ENCODE measurements around the gene SRGAP3. TPM values are rescaled to one million over a fixed set of nuclear protein-coding genes. Genes with fewer than 3 reads are reported as not detected.

Gene SRGAP3
- total and polyA plus RNA-seq, 2 donors (not counting 1 experiment from before 2014, with no cell fraction given) = 0.92 to 12.4 TPM

- no peak for DNase-seq (ENCODE audit: low read depth in 2 of 2)
- Histone ChIP-seq H3K27ac (ENCODE audit: insufficient read depth, low read length) (no peak overlapping the region), H3K4me2 (ENCODE audit: extremely low read depth, insufficient read depth, low read length) (no peak overlapping the region), H3K27me3 (ENCODE audit: control insufficient read depth, insufficient read depth, low read length) (no peaks in the 10 kb centered on the region), H3K4me3 (replicated peaks in 1 of 4; ENCODE audit: control extremely low read depth in 1 of 4, insufficient read depth in 1 of 4, low read depth in 3 of 4, low read length in 4 of 4) (no peak overlapping the region), H4K20me1 (ENCODE audit: control insufficient read depth, extremely low read depth, insufficient read depth, low read length) (no peaks in the 10 kb centered on the region), H3K9ac (ENCODE audit: insufficient read depth, low read length) (no peak overlapping the region), H2AFZ (ENCODE audit: low read length) (no peak overlapping the region), H3K36me3 (ENCODE audit: control insufficient read depth, insufficient read depth, low read length) (no peaks in the 10 kb centered on the region), H3K4me1 (ENCODE audit: control insufficient read depth, extremely low read depth, insufficient read depth, low read length) (no peaks in the 10 kb centered on the region), H3K79me2 (ENCODE audit: control insufficient read depth, insufficient read depth, low read length) (no peaks in the 10 kb centered on the region), H3K9me3 (ENCODE audit: control insufficient read depth, insufficient read depth, low read depth, low read length) (no peaks in the 10 kb centered on the region)
- TF ChIP-seq EZH2 (IDR thresholded peaks at IDR 0.05; ENCODE audit: low read length, missing control alignments) (no peak), CTCF (conservative IDR thresholded peaks at IDR 0.05 in 1 of 2, IDR thresholded peaks at IDR 0.05 in 1 of 2; ENCODE audit: low read depth in 1 of 2, low read length in 2 of 2) (no peak)
Measured at GRCh38 chr3:9257092-9257491, 7.6 kb upstream of the SRGAP3 start.

- H3K4me1 ChIP-seq (ENCODE audit: control insufficient read depth, extremely low read depth, insufficient read depth, low read length) = no peaks in the 10 kb centered on the region
- H3K27ac ChIP-seq (ENCODE audit: insufficient read depth, low read length) = no peak overlapping the region
- H3K36me3 ChIP-seq (ENCODE audit: control insufficient read depth, insufficient read depth, low read length) = no peaks in the 10 kb centered on the region
- H3K27me3 ChIP-seq (ENCODE audit: control insufficient read depth, insufficient read depth, low read length) = no peaks in the 10 kb centered on the region
- no peaks in the 10 kb centered on the region for H4K20me1 ChIP-seq (ENCODE audit: control insufficient read depth, extremely low read depth, insufficient read depth, low read length)
- no peak overlapping the region for H3K9ac ChIP-seq (ENCODE audit: insufficient read depth, low read length)
- no peak overlapping the region for H3K4me2 ChIP-seq (ENCODE audit: extremely low read depth, insufficient read depth, low read length)
- no peaks in the 10 kb centered on the region for H3K79me2 ChIP-seq (ENCODE audit: control insufficient read depth, insufficient read depth, low read length)
- no peak for DNase-seq (ENCODE audit: low read depth in 2 of 2)
- H3K4me3 ChIP-seq (replicated peaks in 1 of 4; ENCODE audit: control extremely low read depth in 1 of 4, insufficient read depth in 1 of 4, low read depth in 3 of 4, low read length in 4 of 4) = no peak overlapping the region
- H3K9me3 ChIP-seq (ENCODE audit: control insufficient read depth, insufficient read depth, low read depth, low read length) = no peaks in the 10 kb centered on the region
- TF ChIP-seq EZH2 (IDR thresholded peaks at IDR 0.05; ENCODE audit: low read length, missing control alignments) (no peak), CTCF (conservative IDR thresholded peaks at IDR 0.05 in 1 of 2, IDR thresholded peaks at IDR 0.05 in 1 of 2; ENCODE audit: low read depth in 1 of 2, low read length in 2 of 2) (no peak)
- no peak overlapping the region for H2AFZ ChIP-seq (ENCODE audit: low read length)
Measured at GRCh38 chr3:9255976-9256375, 6.5 kb upstream of the SRGAP3 start.

- H3K36me3 ChIP-seq (ENCODE audit: control insufficient read depth, insufficient read depth, low read length) = no peaks in the 10 kb centered on the region
- TF ChIP-seq CTCF (conservative IDR thresholded peaks at IDR 0.05 in 1 of 2, IDR thresholded peaks at IDR 0.05 in 1 of 2; ENCODE audit: low read depth in 1 of 2, low read length in 2 of 2) (no peak), EZH2 (IDR thresholded peaks at IDR 0.05; ENCODE audit: low read length, missing control alignments) (no peak)
- H3K4me2 ChIP-seq (ENCODE audit: extremely low read depth, insufficient read depth, low read length) = no peak overlapping the region
- no peaks in the 10 kb centered on the region for H3K4me1 ChIP-seq (ENCODE audit: control insufficient read depth, extremely low read depth, insufficient read depth, low read length)
- no peak overlapping the region for H3K27ac ChIP-seq (ENCODE audit: insufficient read depth, low read length)
- no peak for DNase-seq (ENCODE audit: low read depth in 2 of 2)
- H4K20me1 ChIP-seq (ENCODE audit: control insufficient read depth, extremely low read depth, insufficient read depth, low read length) = no peaks in the 10 kb centered on the region
- H3K79me2 ChIP-seq (ENCODE audit: control insufficient read depth, insufficient read depth, low read length) = no peaks in the 10 kb centered on the region
- no peak overlapping the region for H3K4me3 ChIP-seq (replicated peaks in 1 of 4; ENCODE audit: control extremely low read depth in 1 of 4, insufficient read depth in 1 of 4, low read depth in 3 of 4, low read length in 4 of 4)
- no peaks in the 10 kb centered on the region for H3K9me3 ChIP-seq (ENCODE audit: control insufficient read depth, insufficient read depth, low read depth, low read length)
- no peak overlapping the region for H3K9ac ChIP-seq (ENCODE audit: insufficient read depth, low read length)
- H3K27me3 ChIP-seq (ENCODE audit: control insufficient read depth, insufficient read depth, low read length) = no peaks in the 10 kb centered on the region
- H2AFZ ChIP-seq (ENCODE audit: low read length) = no peak overlapping the region
Measured at GRCh38 chr3:9254764-9255163, 5.3 kb upstream of the SRGAP3 start.
